ENCODE data around the gene DNAJC5.
A peak's percentile ranks its signal among the peaks of the same experiment; 100 is the strongest.
"Not testable (repeated sequence)": the region's sequence is repeated elsewhere in the genome, so short reads cannot be mapped to it uniquely, and the experiment has no call there.

DNAJC5 gene

GRCh38 chr20:63915471-63915870 is 20.5 kb downstream of the DNAJC5 start:
- DNase-seq = no peak

- DNase-seq = not testable (repeated sequence)
Measured at GRCh38 chr20:63916371-63916939, 21.5 kb downstream of the DNAJC5 start.

GRCh38 chr20:63917811-63918210 is 22.9 kb downstream of the DNAJC5 start:
- no peak for DNase-seq

- DNase-seq = no peak
Measured at GRCh38 chr20:63919130-63919529, 24.2 kb downstream of the DNAJC5 start.

- DNase-seq = no peak
Measured at GRCh38 chr20:63920226-63920625, 25.3 kb downstream of the DNAJC5 start.

- DNase-seq = no peak
Measured at GRCh38 chr20:63923651-63924050, 28.7 kb downstream of the DNAJC5 start.

GRCh38 chr20:63924241-63924640 is 29.3 kb downstream of the DNAJC5 start:
- no peak for DNase-seq

- no peak for DNase-seq
Measured at GRCh38 chr20:63926298-63926697, 31.4 kb downstream of the DNAJC5 start.

GRCh38 chr20:63929071-63929470 is 34.1 kb downstream of the DNAJC5 start:
- no peak for DNase-seq

GRCh38 chr20:63929473-63929883 is 34.6 kb downstream of the DNAJC5 start:
- DNase-seq = not testable (repeated sequence)

GRCh38 chr20:63930971-63931553 is 36.1 kb downstream of the DNAJC5 start:
- no peak for DNase-seq

- no peak for DNase-seq
Measured at GRCh38 chr20:63931735-63932134, 36.8 kb downstream of the DNAJC5 start.

GRCh38 chr20:63932606-63933160 is 37.8 kb downstream of the DNAJC5 start:
- no peak for DNase-seq

- DNase-seq = no peak
Measured at GRCh38 chr20:63933646-63934045, 38.7 kb downstream of the DNAJC5 start.

- DNase-seq = no peak
Measured at GRCh38 chr20:63934271-63935068, 39.5 kb downstream of the DNAJC5 start.

- DNase-seq = no peak
Measured at GRCh38 chr20:63935447-63935846, 40.5 kb downstream of the DNAJC5 start.

- no peak for DNase-seq
Measured at GRCh38 chr20:63937596-63937995, 42.7 kb downstream of the DNAJC5 start.

- DNase-seq = no peak
Measured at GRCh38 chr20:63939061-63939935, 44.4 kb downstream of the DNAJC5 start.

- DNase-seq = no peak
Measured at GRCh38 chr20:63940071-63940471, 45.1 kb downstream of the DNAJC5 start.

GRCh38 chr20:63940472-63941266 is 45.7 kb downstream of the DNAJC5 start:
- DNase-seq = no peak

- peak; percentile 87 to 88 for DNase-seq
Measured at GRCh38 chr20:63941282-63942081, 46.6 kb downstream of the DNAJC5 start.

All from CD4-positive, alpha-beta T cell treated with Interleukin-4 for 1 hour (primary cell).